ENCODE measurements around the gene FREM2. TPM values are rescaled to one million over a fixed set of nuclear protein-coding genes. Genes with fewer than 3 reads are reported as not detected.

FREM2 gene
- total and polyA plus RNA-seq, 2 of the 13 experiments (the other 11 are each of a cell fraction or from before 2014, with no cell fraction given), result not detected

DNA sequence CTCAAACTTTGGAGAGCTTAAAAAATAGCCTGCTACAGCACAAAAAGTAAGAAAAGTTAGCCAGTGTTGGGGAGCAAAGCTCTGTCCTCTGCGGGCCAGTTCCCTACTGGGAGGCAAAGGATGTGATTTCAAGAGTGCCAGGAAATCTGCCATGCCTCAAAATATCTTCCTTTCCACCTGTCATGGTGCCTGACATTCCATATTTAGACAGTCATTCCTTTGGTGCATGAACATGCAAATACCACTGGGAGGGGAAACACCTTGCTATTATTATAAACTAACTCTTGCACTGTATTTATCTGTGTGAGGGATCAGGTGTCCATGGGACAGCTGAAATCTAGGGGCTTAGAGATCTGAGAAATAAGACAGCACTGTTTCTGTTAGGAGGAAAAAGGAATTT lies 10.3 kb downstream of the FREM2 start:
- TF ChIP-seq MTF2 (CRISPR knock-in tag; IDR thresholded peaks at IDR 0.05; ENCODE audit: borderline replicate concordance) (no peak), MIER2 (CRISPR knock-in tag; IDR thresholded peaks at IDR 0.05) (no peak), PHF8 (CRISPR knock-in tag; IDR thresholded peaks at IDR 0.05) (no peak), MBNL3 (CRISPR knock-in tag; conservative IDR thresholded peaks at IDR 0.05) (no peak), NAIF1 (CRISPR knock-in tag; IDR thresholded peaks at IDR 0.05; ENCODE audit: borderline replicate concordance) (no peak), ZNF788 (CRISPR knock-in tag; IDR thresholded peaks at IDR 0.05; ENCODE audit: borderline replicate concordance) (no peak), NONO (IDR thresholded peaks at IDR 0.05) (no peak), NONO (CRISPR knock-in tag; conservative IDR thresholded peaks at IDR 0.05) (no peak), ZNF549 (CRISPR knock-in tag; IDR thresholded peaks at IDR 0.05) (no peak), CEBPZ (IDR thresholded peaks at IDR 0.05; ENCODE audit: low read length) (no peak), ZNF124 (CRISPR knock-in tag; IDR thresholded peaks at IDR 0.05) (no peak), ZNF724P (CRISPR knock-in tag; IDR thresholded peaks at IDR 0.05; ENCODE audit: borderline replicate concordance) (no peak), ZNF644 (CRISPR knock-in tag; IDR thresholded peaks at IDR 0.05; ENCODE audit: low read depth) (no peak), FOXC1 (CRISPR knock-in tag; IDR thresholded peaks at IDR 0.05; ENCODE audit: borderline replicate concordance) (no peak), SMC3 (IDR thresholded peaks at IDR 0.05; ENCODE audit: low read length) (no peak)
- TF ChIP-seq, protein P1, sequence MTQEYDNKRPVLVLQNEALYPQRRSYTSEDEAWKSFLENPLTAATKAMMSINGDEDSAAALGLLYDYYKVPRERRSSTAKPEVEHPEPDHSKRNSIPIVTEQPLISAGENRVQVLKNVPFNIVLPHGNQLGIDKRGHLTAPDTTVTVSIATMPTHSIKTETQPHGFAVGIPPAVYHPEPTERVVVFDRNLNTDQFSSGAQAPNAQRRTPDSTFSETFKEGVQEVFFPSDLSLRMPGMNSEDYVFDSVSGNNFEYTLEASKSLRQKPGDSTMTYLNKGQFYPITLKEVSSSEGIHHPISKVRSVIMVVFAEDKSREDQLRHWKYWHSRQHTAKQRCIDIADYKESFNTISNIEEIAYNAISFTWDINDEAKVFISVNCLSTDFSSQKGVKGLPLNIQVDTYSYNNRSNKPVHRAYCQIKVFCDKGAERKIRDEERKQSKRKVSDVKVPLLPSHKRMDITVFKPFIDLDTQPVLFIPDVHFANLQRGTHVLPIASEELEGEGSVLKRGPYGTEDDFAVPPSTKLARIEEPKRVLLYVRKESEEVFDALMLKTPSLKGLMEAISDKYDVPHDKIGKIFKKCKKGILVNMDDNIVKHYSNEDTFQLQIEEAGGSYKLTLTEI (CRISPR knock-in tag; conservative IDR thresholded peaks at IDR 0.05), result no peak
- Histone ChIP-seq H3K27me3 (ENCODE audit: control insufficient read depth in 1 of 2, insufficient read depth in 2 of 2, low read length in 2 of 2) (no peaks in the 10 kb centered on the region), H3K9ac (ENCODE audit: insufficient read depth, low read depth, low read length) (no peak overlapping the region), H2AFZ (ENCODE audit: low read length) (no peak overlapping the region), H4K20me1 (ENCODE audit: insufficient read depth, low read length) (no peaks in the 10 kb centered on the region), H3K9me3 (ENCODE audit: low read length) (no peaks in the 10 kb centered on the region), H3K79me2 (ENCODE audit: insufficient read depth, low read length) (no peaks in the 10 kb centered on the region), H3K36me3 (replicated peaks in 1 of 2; ENCODE audit: control insufficient read depth in 1 of 2, insufficient read depth in 2 of 2, low read length in 2 of 2) (no peaks in the 10 kb centered on the region), H3K4me2 (ENCODE audit: low read depth, low read length) (no peak overlapping the region), H3K27ac (ENCODE audit: extremely low read length, insufficient read depth, low read length) (no peak overlapping the region), H3K4me3 (replicated peaks in 1 of 3; ENCODE audit: insufficient read depth in 1 of 3, low read depth in 2 of 3, low read length in 3 of 3) (no peak overlapping the region), H3K4me1 (ENCODE audit: insufficient read depth, low read length) (no peaks in the 10 kb centered on the region)
- FAIRE-seq (no peak), ATAC-seq (no peak), DNase-seq (ENCODE audit: low spot score) (no peak)
- POLR2A ChIA-PET, result no interaction called here
- CTCF ChIA-PET (ENCODE audit: low intra/inter-chr PET ratio, low total read pairs), result no interaction called here
- no TSS peak for BruUV-seq (replicated peaks)
- intact Hi-C loops (cut with micrococcal nuclease; ENCODE audit: unreplicated experiment), result no loop called here
- in situ Hi-C loops (cut with HindIII; ENCODE audit: extremely low pct_ligation_motif_present, low pct_unique_long_range_greater_than_20kb), result no loop called here
- 25% methylated on average over 1 of the region's 1 CpG for WGBS (ENCODE audit: low lambda C conversion rate)
